HepG2 (cell line): Measurements from ENCODE around the gene CDCP1. TPM values are rescaled to one million over a fixed set of nuclear protein-coding genes. Genes with fewer than 3 reads are reported as not detected.

Experiments
- ATAC-seq: fragments of 200-7000 bp; cut with Tn5 transposase; 3 replicates; pipeline ENCODE4 v1.9.1; 2020; ENCODE audit warnings: mild to moderate bottlenecking, moderate library complexity
- BruUV-seq: library from RNA; stranded (reverse); fragments of 400-500 nt; replicated peaks from 2 replicates; lab custom pipeline; 2021; lab: Mats Ljungman, UMichigan
- CTCF ChIA-PET: fragments of 300-600 bp; formaldehyde crosslinking; extraction: SDS; loops from one replicate; lab custom pipeline; 2021; ENCODE audit warnings: low total read pairs, inconsistent platforms, low intra/inter-chr PET ratio; lab: Yijun Ruan, JAX
- POLR2A ChIA-PET: fragments of 350-600 bp; sonication (Branson Sonifier 250); formaldehyde crosslinking; loops from one replicate; lab custom pipeline; 2020; ENCODE audit warnings: antibody characterized with exemption, inconsistent platforms; lab: Yijun Ruan, JAX
- DNase-seq: peaks from one replicate; pipeline ENCODE4 v3.0.0-alpha.2; 2015; ENCODE audit warnings: low spot score
- FAIRE-seq: peaks from 3 replicates; lab custom pipeline; 2011; peaks lifted over from hg19 to GRCh38; lab: Jason Lieb, UNC
- H2AFZ ChIP-seq: one replicate; pipeline ENCODE4 v1.6.1; 2011; ENCODE audit warnings: low read length, inconsistent platforms
- H3K27ac ChIP-seq: fragments of 300-600 bp; 3 replicates; pipeline ENCODE4 v1.8.0; 2011; ENCODE audit warnings: mixed run types, mild to moderate bottlenecking, mixed read lengths, low read length, inconsistent platforms; ENCODE audit not compliant: insufficient read depth; ENCODE audit errors: extremely low read length
- H3K27me3 ChIP-seq, 2 experiments: fragments of 200-600 bp in 1 of 2; 2 replicates in 1 of 2; 3 replicates in 1 of 2; pipeline versions ENCODE4 v1.6.0 to v1.8.0; 2011; ENCODE audit warnings: low read length in 2 of 2, mild to moderate bottlenecking in 2 of 2, moderate library complexity in 2 of 2, inconsistent platforms in 1 of 2; ENCODE audit not compliant: insufficient read depth in 2 of 2, control insufficient read depth in 1 of 2
- H3K36me3 ChIP-seq, 2 experiments: fragments of 200-600 bp in 1 of 2; replicated peaks in 1 of 2; 2 replicates in 1 of 2; 3 replicates in 1 of 2; pipeline versions ENCODE4 v1.5.1 to v1.8.0; 2011; ENCODE audit warnings: low read length in 2 of 2, inconsistent platforms in 1 of 2; ENCODE audit not compliant: insufficient read depth in 2 of 2, control insufficient read depth in 1 of 2
- H3K4me1 ChIP-seq: 2 replicates; pipeline ENCODE4 v1.5.1; 2012; ENCODE audit warnings: low read length, inconsistent platforms; ENCODE audit not compliant: insufficient read depth
- H3K4me2 ChIP-seq: 2 replicates; pipeline ENCODE4 v1.6.0; 2011; ENCODE audit warnings: low read depth, low read length, inconsistent platforms
- H3K4me3 ChIP-seq, 3 experiments: fragments of 200-600 bp in 1 of 3; sonication (generic), shearing (Covaris generic) in 1 of 3; replicated peaks in 1 of 3; 2 replicates each; pipeline ENCODE4 v1.5.1; 2011 to 2016; ENCODE audit warnings: low read length in 3 of 3, inconsistent platforms in 2 of 3, low read depth in 2 of 3, mild to moderate bottlenecking in 2 of 3, control low read depth in 1 of 3, mixed read lengths in 1 of 3; ENCODE audit not compliant: insufficient read depth in 1 of 3
- H3K79me2 ChIP-seq: one replicate; pipeline ENCODE4 v1.6.1; 2011; ENCODE audit warnings: low read length, inconsistent platforms; ENCODE audit not compliant: insufficient read depth
- H3K9ac ChIP-seq: 2 replicates; pipeline ENCODE4 v1.6.0; 2011; ENCODE audit warnings: mild to moderate bottlenecking, low read depth, low read length, inconsistent platforms; ENCODE audit not compliant: insufficient read depth
- H3K9me3 ChIP-seq: 2 replicates; pipeline ENCODE4 v1.5.1; 2012; ENCODE audit warnings: mild to moderate bottlenecking, low read length
- H4K20me1 ChIP-seq: 2 replicates; pipeline ENCODE4 v1.6.0; 2011; ENCODE audit warnings: inconsistent platforms, mild to moderate bottlenecking, low read length, moderate library complexity; ENCODE audit not compliant: insufficient read depth
- CBX5 ChIP-seq: sonication (generic); formaldehyde crosslinking; IDR thresholded peaks from 2 replicates; pipeline ENCODE4 v1.4.0; 2020; ENCODE audit warnings: missing genetic modification reagents, borderline replicate concordance
- CCDC6 ChIP-seq: sonication (generic); formaldehyde crosslinking; IDR thresholded peaks from 2 replicates; pipeline ENCODE4 v1.8.1; 2022; ENCODE audit warnings: mild to moderate bottlenecking, missing genetic modification reagents, moderate library complexity
- CENPX ChIP-seq: sonication (generic); formaldehyde crosslinking; IDR thresholded peaks from 2 replicates; pipeline ENCODE4 v1.9.0; 2021; ENCODE audit warnings: mild to moderate bottlenecking, missing genetic modification reagents, moderate library complexity
- FOXC1 ChIP-seq: sonication (generic); formaldehyde crosslinking; IDR thresholded peaks from 2 replicates; pipeline ENCODE4 v1.8.0; 2022; ENCODE audit warnings: mild to moderate bottlenecking, missing genetic modification reagents, borderline replicate concordance
- HOXA7 ChIP-seq: sonication (generic); formaldehyde crosslinking; IDR thresholded peaks from 2 replicates; pipeline ENCODE4 v1.8.1; 2022; ENCODE audit warnings: mild to moderate bottlenecking, missing genetic modification reagents, moderate library complexity
- LCORL ChIP-seq, 2 experiments: fragments of 450-650 bp in 1 of 2; sonication (generic) in 1 of 2; formaldehyde crosslinking in 1 of 2; IDR thresholded peaks; 2 replicates each; pipeline versions ENCODE4 v1.5.0 to v1.6.1; 2017 to 2020; ENCODE audit warnings: antibody characterized with exemption in 1 of 2, missing genetic modification reagents in 1 of 2
- MAFF ChIP-seq: IDR thresholded peaks from 2 replicates; pipeline ENCODE4 v1.6.1; 2011; ENCODE audit warnings: low read depth, low read length, improper control_type of control experiment
- MAFK ChIP-seq, 2 experiments: IDR thresholded peaks in 1 of 2; conservative IDR thresholded peaks in 1 of 2; 2 replicates each; pipeline ENCODE4 v1.6.1; 2011; ENCODE audit warnings: improper control_type of control experiment in 2 of 2, low read length in 2 of 2
- MNT ChIP-seq: fragments of 450-650 bp; IDR thresholded peaks from 2 replicates; pipeline ENCODE4 v1.6.1; 2016
- MXD1 ChIP-seq: sonication (generic); formaldehyde crosslinking; IDR thresholded peaks from 2 replicates; pipeline ENCODE4 v1.4.0; 2020; ENCODE audit warnings: mild to moderate bottlenecking, missing genetic modification reagents
- NR2C2 ChIP-seq: sonication (generic); formaldehyde crosslinking; IDR thresholded peaks from 2 replicates; pipeline ENCODE4 v1.4.0; 2020; ENCODE audit warnings: missing genetic modification reagents, mild to moderate bottlenecking, moderate library complexity, borderline replicate concordance
- NR2F1 ChIP-seq, 2 experiments: fragments of 450-650 bp in 1 of 2; formaldehyde crosslinking in 1 of 2; IDR thresholded peaks; 2 replicates each; pipeline versions ENCODE4 v1.5.0 to v1.6.1; 2016 to 2020; ENCODE audit warnings: mild to moderate bottlenecking in 1 of 2, missing compliant biosample characterization in 1 of 2, missing genetic modification reagents in 1 of 2, moderate library complexity in 1 of 2
- PTBP1 ChIP-seq: fragments of 200-400 bp; formaldehyde crosslinking; IDR thresholded peaks from 2 replicates; pipeline ENCODE4 v1.6.1; 2018; ENCODE audit warnings: low read length, low read depth; ENCODE audit not compliant: poor library complexity, severe bottlenecking
- SRSF9 ChIP-seq: fragments of 200-400 bp; formaldehyde crosslinking; IDR thresholded peaks from 2 replicates; pipeline ENCODE4 v1.6.1; 2018; ENCODE audit warnings: borderline replicate concordance, mild to moderate bottlenecking, low read depth, low read length; ENCODE audit not compliant: insufficient read depth, poor library complexity, severe bottlenecking
- TBX3 ChIP-seq: fragments of 450-650 bp; IDR thresholded peaks from 2 replicates; pipeline ENCODE4 v1.6.1; 2017; ENCODE audit warnings: antibody characterized with exemption, mild to moderate bottlenecking, inconsistent platforms, borderline replicate concordance
- ZNF775 ChIP-seq: sonication (generic); formaldehyde crosslinking; IDR thresholded peaks from 2 replicates; pipeline ENCODE4 v1.4.0; 2020; ENCODE audit warnings: missing genetic modification reagents, mild to moderate bottlenecking, moderate library complexity, borderline replicate concordance
- ZSCAN20 ChIP-seq: sonication (generic); formaldehyde crosslinking; IDR thresholded peaks from 2 replicates; pipeline ENCODE4 v1.4.0; 2020; ENCODE audit warnings: missing genetic modification reagents, mild to moderate bottlenecking, borderline replicate concordance
- WGBS: methylation state at CpG from one replicate; pipeline ENCODE4 v1.1.6; 2017; ENCODE audit warnings: low lambda C conversion rate; 5-methylcytosine and 5-hydroxymethylcytosine counted together
- in situ Hi-C: cut with HindIII; loops from 2 replicates; pipeline ENCODE4 v1.10.0; 2017; ENCODE audit warnings: low pct_unique_long_range_greater_than_20kb; ENCODE audit not compliant: extremely low pct_ligation_motif_present
- intact Hi-C: fragments of 100-400 bp; cut with micrococcal nuclease; formaldehyde crosslinking; loops from one replicate; pipeline ENCODE4 v1.10.0; 2022; ENCODE audit not compliant: unreplicated experiment
- polyA plus RNA-seq, 8 experiments: library from polyadenylated mRNA; depleted of rRNA in 3 of 8; stranded (reverse) in 7 of 8; unstranded in 1 of 8; fragments of >200 nt; fragmentation: Illumina TruSeq in 4 of 8; extraction: Trizol in 4 of 8; gene quantifications; 2 replicates each; pipeline versions ENCODE4 v1.2.1 to v1.2.3, GENCODE V29; 2011 to 2016; ENCODE audit warnings: low read depth in 4 of 8, missing spikeins in 1 of 8, mixed read lengths in 1 of 8; ENCODE audit not compliant: insufficient read depth in 1 of 8
- total RNA-seq, 5 experiments: library from RNA; depleted of rRNA; stranded (reverse); fragments of >200 nt; fragmentation: Illumina TruSeq; extraction: Trizol; gene quantifications; 2 replicates each; pipeline ENCODE4 v1.2.3, GENCODE V29; 2016; ENCODE audit warnings: low read depth in 1 of 5
- TF ChIP-seq, protein P1 (sequence below): sonication (generic); formaldehyde crosslinking; IDR thresholded peaks from 2 replicates; pipeline ENCODE4 v1.8.1; 2023; ENCODE audit warnings: missing genetic modification reagents, mild to moderate bottlenecking, borderline replicate concordance
- TF ChIP-seq, protein P2 (sequence below): sonication (generic); formaldehyde crosslinking; IDR thresholded peaks from 2 replicates; pipeline ENCODE4 v1.4.0; 2020; ENCODE audit warnings: mild to moderate bottlenecking, missing genetic modification reagents

The CDCP1 gene
- total and polyA plus RNA-seq, 2 of the 13 experiments (the other 11 are each of a cell fraction or from before 2014, with no cell fraction given): 0.11 to 0.18 TPM

DNA sequence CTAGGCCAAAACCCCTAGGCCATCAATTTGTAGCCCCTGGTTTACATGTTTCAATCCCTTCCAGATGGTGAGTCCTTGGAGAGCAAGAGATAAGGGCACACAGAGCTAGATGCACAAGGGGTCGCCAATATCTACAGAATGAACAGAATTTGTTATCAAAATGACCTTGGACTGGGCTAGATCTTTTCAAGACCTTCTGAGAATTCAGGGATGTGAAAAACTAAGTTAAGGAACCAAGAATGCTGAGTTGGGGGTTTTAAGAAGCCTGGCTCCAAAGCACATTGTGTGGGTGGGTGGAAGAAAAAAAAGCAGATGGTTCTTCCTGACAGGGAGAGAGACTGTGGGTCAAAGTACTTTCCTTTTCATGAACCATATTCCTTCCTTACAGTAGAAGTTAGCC lies 10.2 kb downstream of the CDCP1 start:
- Histone ChIP-seq H3K9me3 (no peaks in the 10 kb centered on the region), H3K79me2 (no peaks in the 10 kb centered on the region), H3K9ac (no peak overlapping the region), H3K27ac (no peak overlapping the region), H2AFZ (no peak overlapping the region), H3K36me3 (no peaks in the 10 kb centered on the region), H4K20me1 (no peaks in the 10 kb centered on the region), H3K4me2 (no peak overlapping the region), H3K4me3 (no peak overlapping the region), H3K4me1 (no peaks in the 10 kb centered on the region), H3K27me3 (peaks cover 0 to 10% of the 10 kb centered on the region in 2 experiments; a peak in 1 of 5 replicates)
- ChIA-PET CTCF (no interaction called here), POLR2A (no interaction called here)
- no TSS peak for BruUV-seq
- ATAC-seq (no peak), FAIRE-seq (no peak), DNase-seq (no peak)
- TF ChIP-seq NR2F1 (CRISPR knock-in tag; IDR thresholded peaks at IDR 0.05) (no peak), CENPX (no peak), ZSCAN20 (CRISPR knock-in tag) (no peak), MXD1 (no peak), ZNF775 (CRISPR knock-in tag) (no peak), TBX3 (no peak), FOXC1 (CRISPR knock-in tag) (no peak), HOXA7 (no peak), CBX5 (CRISPR knock-in tag) (no peak), CCDC6 (no peak), NR2C2 (CRISPR knock-in tag) (no peak), PTBP1 (no peak), MNT (peak; percentile 51; the same call in 1 of the 2 replicates), SRSF9 (no peak), LCORL (IDR thresholded peaks at IDR 0.05) (no peak), LCORL (CRISPR knock-in tag; IDR thresholded peaks at IDR 0.05) (no peak), MAFF (0 out of 2 replicates have a peak, but pooled peaks have one; percentile 1), MAFK (conservative IDR thresholded peaks at IDR 0.05 in 1 of 2, IDR thresholded peaks at IDR 0.05 in 1 of 2; ENCODE audit: low read length in 2 of 2) (0 out of 4 replicates have a peak, but pooled peaks have one; percentile 16 to 24)
- TF ChIP-seq, protein P1, sequence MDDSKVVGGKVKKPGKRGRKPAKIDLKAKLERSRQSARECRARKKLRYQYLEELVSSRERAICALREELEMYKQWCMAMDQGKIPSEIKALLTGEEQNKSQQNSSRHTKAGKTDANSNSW: no peak
- TF ChIP-seq, protein P2, sequence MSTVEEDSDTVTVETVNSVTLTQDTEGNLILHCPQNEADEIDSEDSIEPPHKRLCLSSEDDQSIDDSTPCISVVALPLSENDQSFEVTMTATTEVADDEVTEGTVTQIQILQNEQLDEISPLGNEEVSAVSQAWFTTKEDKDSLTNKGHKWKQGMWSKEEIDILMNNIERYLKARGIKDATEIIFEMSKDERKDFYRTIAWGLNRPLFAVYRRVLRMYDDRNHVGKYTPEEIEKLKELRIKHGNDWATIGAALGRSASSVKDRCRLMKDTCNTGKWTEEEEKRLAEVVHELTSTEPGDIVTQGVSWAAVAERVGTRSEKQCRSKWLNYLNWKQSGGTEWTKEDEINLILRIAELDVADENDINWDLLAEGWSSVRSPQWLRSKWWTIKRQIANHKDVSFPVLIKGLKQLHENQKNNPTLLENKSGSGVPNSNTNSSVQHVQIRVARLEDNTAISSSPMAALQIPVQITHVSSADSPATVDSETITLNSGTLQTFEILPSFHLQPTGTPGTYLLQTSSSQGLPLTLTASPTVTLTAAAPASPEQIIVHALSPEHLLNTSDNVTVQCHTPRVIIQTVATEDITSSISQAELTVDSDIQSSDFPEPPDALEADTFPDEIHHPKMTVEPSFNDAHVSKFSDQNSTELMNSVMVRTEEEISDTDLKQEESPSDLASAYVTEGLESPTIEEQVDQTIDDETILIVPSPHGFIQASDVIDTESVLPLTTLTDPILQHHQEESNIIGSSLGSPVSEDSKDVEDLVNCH (CRISPR knock-in tag): no peak
- in situ Hi-C loops: no loop called here
- WGBS: 6% methylated on average over 1 of the region's 1 CpG
- intact Hi-C loops: no loop called here
